ENCODE measurements around the gene RASGRF1. TPM values are rescaled to one million over a fixed set of nuclear protein-coding genes. Genes with fewer than 3 reads are reported as not detected.

RASGRF1 gene
- total and polyA plus RNA-seq, 8 donors = 0.10 to 3.8 (median 1.2) TPM; not detected in 4

GRCh38 chr15:78999636-79000035 lies 90.9 kb downstream of the RASGRF1 start:
- intact Hi-C loops (cut with DNase I; ENCODE audit: low total_unique reads) = no loop called here
- TF ChIP-seq EP300 (IDR thresholded peaks at IDR 0.05) (no peak), CTCF (IDR thresholded peaks at IDR 0.05) (no peak), POLR2AphosphoS5 (IDR thresholded peaks at IDR 0.05) (no peak), POLR2A (IDR thresholded peaks at IDR 0.05) (no peak)
- H3K4me3 ChIP-seq = no peak overlapping the region
- 82 to 89% (median 84%) methylated on average over 8 to 11 of the region's 11 CpGs for WGBS, 5 donors
- DNase-seq = no peak
- H3K9me3 ChIP-seq = no peaks in the 10 kb centered on the region
- H3K27ac ChIP-seq = no peak overlapping the region
- no peaks in the 10 kb centered on the region for H3K27me3 ChIP-seq
- peaks cover 0 to 9% (median 3%) of the 10 kb centered on the region in 4 donors for H3K4me1 ChIP-seq
- H3K36me3 ChIP-seq = no peaks in the 10 kb centered on the region

DNA sequence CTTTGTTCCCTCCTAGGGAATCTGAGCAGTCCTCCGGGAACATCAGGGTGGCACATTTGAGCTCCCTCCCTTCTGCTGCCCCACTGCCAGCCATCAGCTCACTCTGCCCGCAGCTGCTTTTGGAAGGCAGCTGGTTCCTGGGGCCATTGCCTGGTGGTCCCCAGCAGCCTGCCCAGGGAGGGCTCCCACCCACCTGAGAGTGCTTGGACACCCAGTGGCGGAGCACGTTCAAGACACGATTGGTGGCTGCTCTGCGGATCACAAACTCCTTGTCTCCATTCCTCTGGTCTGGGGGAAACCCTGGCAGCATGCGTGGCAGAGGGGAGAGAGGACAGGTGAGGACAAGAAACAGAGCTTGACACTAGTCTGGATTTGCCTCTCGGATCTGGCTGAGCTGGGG lies 92.1 kb downstream of the RASGRF1 start:
- 77 to 89% (median 88%) methylated on average over 7 to 8 of the region's 8 CpGs for WGBS, 5 donors
- no peak overlapping the region for H3K27ac ChIP-seq
- no peak for DNase-seq
- no peak overlapping the region for H3K4me3 ChIP-seq
- no peaks in the 10 kb centered on the region for H3K36me3 ChIP-seq
- intact Hi-C loops (cut with DNase I; ENCODE audit: low total_unique reads) = no loop called here
- TF ChIP-seq CTCF (IDR thresholded peaks at IDR 0.05) (no peak), POLR2A (IDR thresholded peaks at IDR 0.05) (no peak)
- no peaks in the 10 kb centered on the region for H3K27me3 ChIP-seq
- H3K9me3 ChIP-seq = no peaks in the 10 kb centered on the region
- H3K4me1 ChIP-seq = no peaks in the 10 kb centered on the region

DNA sequence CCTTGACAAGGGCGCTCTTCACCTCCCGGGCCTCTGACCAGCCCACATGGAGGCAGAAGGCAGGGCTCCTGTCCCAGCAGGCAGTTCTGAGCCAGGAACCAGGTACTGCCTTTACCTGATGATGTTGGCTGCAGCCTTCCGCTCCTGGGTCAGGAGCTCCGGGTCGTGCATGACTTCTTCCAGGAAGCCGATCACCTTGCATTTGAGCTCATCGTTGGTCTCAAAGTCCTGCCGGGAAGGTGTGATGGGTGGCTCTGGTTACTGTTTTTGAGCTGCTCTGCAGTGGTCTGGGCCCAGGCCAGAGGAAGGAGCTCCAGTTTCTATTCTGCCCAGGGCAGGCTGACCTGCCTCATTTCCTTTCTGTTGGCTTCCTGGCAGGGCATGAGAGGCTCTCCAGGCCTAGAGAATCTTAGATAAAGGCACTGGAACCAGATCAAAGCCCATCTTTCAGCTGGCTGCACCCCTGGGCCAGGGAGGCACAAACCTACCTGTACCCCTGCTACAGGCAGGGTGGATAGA lies 92.5 kb downstream of the RASGRF1 start:
- WGBS, 5 donors = 75 to 100% (median 86%) methylated on average over 4 to 8 of the region's 8 CpGs
- Histone ChIP-seq H3K4me3 (no peak overlapping the region), H3K36me3 (no peaks in the 10 kb centered on the region), H3K27ac (no peak overlapping the region), H3K9me3 (no peaks in the 10 kb centered on the region), H3K27me3 (no peaks in the 10 kb centered on the region), H3K4me1 (no peaks in the 10 kb centered on the region)
- DNase-seq = no peak
- intact Hi-C loops (cut with DNase I; ENCODE audit: low total_unique reads) = no loop called here
- TF ChIP-seq POLR2A (IDR thresholded peaks at IDR 0.05) (no peak), POLR2AphosphoS5 (IDR thresholded peaks at IDR 0.05) (no peak), CTCF (IDR thresholded peaks at IDR 0.05) (no peak), EP300 (IDR thresholded peaks at IDR 0.05) (no peak)

DNA sequence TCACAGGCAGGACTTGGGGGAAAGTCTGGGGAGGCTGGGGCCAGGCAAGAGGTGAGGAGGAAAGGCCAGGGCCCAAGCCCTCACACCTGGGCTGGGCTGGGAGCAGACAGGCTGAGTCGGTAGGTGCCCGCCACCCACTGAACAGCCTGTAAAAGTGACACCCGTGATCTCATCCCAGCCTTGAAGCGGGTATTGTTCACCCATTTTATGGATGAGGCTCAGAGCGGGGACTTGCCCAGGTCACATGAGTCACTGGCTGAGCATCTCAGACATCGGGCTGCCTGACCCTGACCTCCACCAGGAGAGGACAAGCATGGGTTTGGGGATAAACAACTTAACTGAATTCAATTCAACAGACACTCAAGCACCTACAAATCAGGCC lies 93.7 kb downstream of the RASGRF1 start:
- no peak overlapping the region for H3K27ac ChIP-seq
- no peak for DNase-seq
- peaks cover 0 to 1% (median 0%) of the 10 kb centered on the region in 4 donors for H3K4me1 ChIP-seq
- no peaks in the 10 kb centered on the region for H3K27me3 ChIP-seq
- 92 to 96% (median 94%) methylated on average over 6 of the region's 6 CpGs for WGBS, 5 donors
- H3K36me3 ChIP-seq = no peaks in the 10 kb centered on the region
- intact Hi-C loops (cut with DNase I; ENCODE audit: low total_unique reads) = no loop called here
- no peak overlapping the region for H3K4me3 ChIP-seq
- TF ChIP-seq POLR2A (IDR thresholded peaks at IDR 0.05) = no peak
- TF ChIP-seq POLR2AphosphoS5 (IDR thresholded peaks at IDR 0.05) = no peak
- TF ChIP-seq EP300 (IDR thresholded peaks at IDR 0.05) = no peak
- TF ChIP-seq CTCF (IDR thresholded peaks at IDR 0.05) = no peak
- no peaks in the 10 kb centered on the region for H3K9me3 ChIP-seq
